Astrocyte (in vitro differentiated cells and primary cell): Measurements from ENCODE around the gene GDI2. TPM values are rescaled to one million over a fixed set of nuclear protein-coding genes. Genes with fewer than 3 reads are reported as not detected.

Experiments used
- DNase-seq: peaks from one replicate; pipeline ENCODE4 v3.0.0-alpha.2; 2010; ENCODE audit warnings: low read depth
- FAIRE-seq: peaks from 2 replicates; lab custom pipeline; 2011; peaks lifted over from hg19 to GRCh38; lab: Jason Lieb, UNC
- H2AFZ ChIP-seq: 2 replicates; pipeline ENCODE4 v1.6.0; 2012; ENCODE audit warnings: low read depth, low read length, inconsistent platforms
- H3K27ac ChIP-seq: 2 replicates; pipeline ENCODE4 v1.5.1; 2011; ENCODE audit warnings: low read depth, low read length, inconsistent platforms
- H3K27me3 ChIP-seq: 2 replicates; pipeline ENCODE4 v1.6.0; 2011; ENCODE audit warnings: low read length, inconsistent platforms; ENCODE audit not compliant: insufficient read depth
- H3K36me3 ChIP-seq: 2 replicates; pipeline ENCODE4 v1.5.1; 2011; ENCODE audit warnings: low read length, inconsistent platforms; ENCODE audit not compliant: insufficient read depth
- H3K4me1 ChIP-seq: 2 replicates; pipeline ENCODE4 v1.5.1; 2011; ENCODE audit warnings: low read length, inconsistent platforms; ENCODE audit not compliant: insufficient read depth
- H3K4me2 ChIP-seq: 2 replicates; pipeline ENCODE4 v1.6.0; 2012; ENCODE audit warnings: low read length, inconsistent platforms
- H3K4me3 ChIP-seq: 2 replicates; pipeline ENCODE4 v1.5.1; 2011; ENCODE audit warnings: low read depth, mild to moderate bottlenecking, low read length, inconsistent platforms; ENCODE audit not compliant: insufficient read depth
- H3K79me2 ChIP-seq: 2 replicates; pipeline ENCODE4 v1.6.0; 2012; ENCODE audit warnings: mild to moderate bottlenecking, low read length, inconsistent platforms; ENCODE audit not compliant: insufficient read depth
- H3K9ac ChIP-seq: 2 replicates; pipeline ENCODE4 v1.6.0; 2012; ENCODE audit warnings: mild to moderate bottlenecking, low read length, inconsistent platforms
- H3K9me3 ChIP-seq: 2 replicates; pipeline ENCODE4 v1.5.1; 2012; ENCODE audit warnings: low read depth, mild to moderate bottlenecking, low read length, inconsistent platforms; ENCODE audit not compliant: insufficient read depth
- H4K20me1 ChIP-seq: 2 replicates; pipeline ENCODE4 v1.6.0; 2012; ENCODE audit warnings: low read length, inconsistent platforms; ENCODE audit not compliant: insufficient read depth
- H3K27ac Mint-ChIP-seq: one replicate; pipeline ENCODE4 v1.8.0; 2021; ENCODE audit warnings: mild to moderate bottlenecking, mixed read lengths; ENCODE audit not compliant: unreplicated experiment
- H3K27me3 Mint-ChIP-seq: one replicate; pipeline ENCODE4 v1.8.0; 2021; ENCODE audit warnings: low read depth, mixed read lengths; ENCODE audit not compliant: unreplicated experiment
- H3K36me3 Mint-ChIP-seq: one replicate; pipeline ENCODE4 v1.8.0; 2021; ENCODE audit warnings: low read depth, mixed read lengths; ENCODE audit not compliant: unreplicated experiment
- H3K4me1 Mint-ChIP-seq: one replicate; pipeline ENCODE4 v1.8.0; 2021; ENCODE audit warnings: low read depth, mixed read lengths; ENCODE audit not compliant: unreplicated experiment
- H3K4me3 Mint-ChIP-seq: one replicate; pipeline ENCODE4 v1.8.0; 2021; ENCODE audit warnings: mild to moderate bottlenecking, moderate library complexity, mixed read lengths; ENCODE audit not compliant: unreplicated experiment
- H3K9me3 Mint-ChIP-seq: one replicate; pipeline ENCODE4 v1.8.0; 2021; ENCODE audit warnings: mild to moderate bottlenecking, mixed read lengths; ENCODE audit not compliant: unreplicated experiment
- CTCF ChIP-seq: IDR thresholded peaks from 2 replicates; pipeline ENCODE4 v1.5.1; 2011; ENCODE audit warnings: low read depth, mild to moderate bottlenecking, inconsistent platforms, low read length, moderate library complexity; ENCODE audit not compliant: insufficient read depth
- EZH2 ChIP-seq: IDR thresholded peaks from 2 replicates; pipeline ENCODE4 v1.6.1; 2012; ENCODE audit warnings: mild to moderate bottlenecking, low read length, inconsistent platforms; ENCODE audit not compliant: insufficient read depth
- total RNA-seq: library from RNA; stranded (reverse); gene quantifications from 2 replicates; pipeline ENCODE4 v1.2.1, GENCODE V29; 2021

Gene GDI2
- total RNA-seq, 1 donor from 2014 or later: 280 TPM

DNA sequence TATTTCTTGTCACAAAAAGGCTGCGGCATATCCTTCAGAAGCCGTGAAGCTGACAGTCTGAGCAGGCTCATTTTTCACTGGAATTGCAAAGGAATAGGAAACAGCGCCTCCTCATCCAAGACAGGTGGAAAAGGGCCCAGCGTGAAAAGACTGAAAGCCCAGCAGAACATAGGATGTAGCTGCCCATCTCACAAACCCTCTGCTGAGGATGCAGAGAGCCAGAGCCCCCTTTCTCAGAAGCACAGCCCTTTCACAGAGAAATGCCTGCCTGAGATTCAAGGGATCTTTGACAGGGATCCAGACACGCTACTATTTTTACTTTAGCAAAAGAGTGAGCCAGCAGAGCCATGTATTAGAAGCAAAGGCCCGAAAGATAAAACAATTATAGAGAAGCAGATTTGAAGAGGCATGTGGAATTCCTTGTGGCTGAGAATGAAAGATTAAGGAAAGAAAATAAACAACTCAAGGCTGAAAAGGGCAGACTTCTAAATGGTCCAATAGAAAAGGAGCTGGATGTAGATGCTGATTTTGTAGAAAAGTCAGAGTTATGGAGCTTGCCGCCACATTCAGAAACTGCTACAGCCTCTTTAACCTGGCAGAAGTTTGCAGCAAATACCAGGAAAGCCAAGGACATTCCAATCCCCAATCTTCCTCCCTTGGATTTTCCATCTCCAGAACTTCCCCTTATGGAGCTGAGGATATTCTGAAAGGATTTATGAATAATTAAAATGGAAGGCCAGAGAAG lies 36.9 kb downstream of the GDI2 start:
- FAIRE-seq: no peak
- peak overlapping the region; percentile 48 for H3K4me2 ChIP-seq
- no peak for TF ChIP-seq EZH2
- peak; percentile 7 for TF ChIP-seq CTCF
- Mint-ChIP-seq H3K9me3 (no peaks in the 10 kb centered on the region), H3K4me1 (peaks cover 31% of the 10 kb centered on the region), H3K27me3 (no peaks in the 10 kb centered on the region), H3K36me3 (peaks cover 18% of the 10 kb centered on the region), H3K4me3 (peak overlapping the region; percentile 50), H3K27ac (no peak overlapping the region)
- no peak overlapping the region for H2AFZ ChIP-seq
- H3K79me2 ChIP-seq: peaks cover 100% of the 10 kb centered on the region
- peak overlapping the region; percentile 58 for H3K27ac ChIP-seq
- peaks cover 94% of the 10 kb centered on the region for H4K20me1 ChIP-seq
- peaks cover 17% of the 10 kb centered on the region for H3K36me3 ChIP-seq
- no peaks in the 10 kb centered on the region for H3K27me3 ChIP-seq
- H3K9me3 ChIP-seq: no peaks in the 10 kb centered on the region
- H3K9ac ChIP-seq: peak overlapping the region; percentile 17
- DNase-seq: peak; percentile 47
- H3K4me1 ChIP-seq: peaks cover 8% of the 10 kb centered on the region
- no peak overlapping the region for H3K4me3 ChIP-seq

- TF ChIP-seq CTCF (no peak), EZH2 (no peak)
- H4K20me1 ChIP-seq: peaks cover 92% of the 10 kb centered on the region
Observed at GRCh38 chr10:5775685-5776084, 37.5 kb downstream of the GDI2 start.

More at GRCh38 chr10:5775685-5776084, 37.5 kb downstream of the GDI2 start:
- Mint-ChIP-seq H3K9me3 (no peaks in the 10 kb centered on the region), H3K27ac (no peak overlapping the region), H3K4me1 (peaks cover 31% of the 10 kb centered on the region), H3K36me3 (peaks cover 19% of the 10 kb centered on the region), H3K27me3 (no peaks in the 10 kb centered on the region), H3K4me3 (no peak overlapping the region)
- H3K36me3 ChIP-seq: peaks cover 20% of the 10 kb centered on the region
- H3K4me3 ChIP-seq: no peak overlapping the region
- DNase-seq (no peak), FAIRE-seq (no peak)
- no peak overlapping the region for H3K27ac ChIP-seq
- no peaks in the 10 kb centered on the region for H3K9me3 ChIP-seq
- no peaks in the 10 kb centered on the region for H3K27me3 ChIP-seq
- H3K9ac ChIP-seq: peak overlapping the region; percentile 17
- no peak overlapping the region for H2AFZ ChIP-seq
- peaks cover 8% of the 10 kb centered on the region for H3K4me1 ChIP-seq
- peak overlapping the region; percentile 48 for H3K4me2 ChIP-seq
- peaks cover 99% of the 10 kb centered on the region for H3K79me2 ChIP-seq
